Endodermal cell (in vitro differentiated cells): ENCODE measurements around the gene THBS3. TPM values are rescaled to one million over a fixed set of nuclear protein-coding genes. Genes with fewer than 3 reads are reported as not detected.

Experiments
- DNase-seq: peaks from one replicate; pipeline ENCODE4 v3.0.0-alpha.2; 2017
- H3K27ac ChIP-seq: 2 replicates; pipeline ENCODE4 v1.5.1; 2013; ENCODE audit warnings: mild to moderate bottlenecking, low read depth, low read length, moderate library complexity
- H3K27me3 ChIP-seq: 2 replicates; pipeline ENCODE4 v1.6.1; 2013; ENCODE audit warnings: mild to moderate bottlenecking, low read length, moderate library complexity; ENCODE audit not compliant: insufficient read depth, control insufficient read depth, poor library complexity, severe bottlenecking
- H3K36me3 ChIP-seq: 2 replicates; pipeline ENCODE4 v1.7.0; 2013; ENCODE audit warnings: mild to moderate bottlenecking, low read length, moderate library complexity; ENCODE audit not compliant: control insufficient read depth, insufficient read depth
- H3K4me1 ChIP-seq: one replicate; pipeline ENCODE4 v1.7.0; 2013; ENCODE audit warnings: low read length; ENCODE audit not compliant: control insufficient read depth, insufficient read depth
- H3K4me3 ChIP-seq: 2 replicates; pipeline ENCODE4 v1.5.1; 2013; ENCODE audit warnings: mild to moderate bottlenecking, low read length, moderate library complexity
- H3K9ac ChIP-seq: 2 replicates; pipeline ENCODE4 v1.6.1; 2013; ENCODE audit warnings: mild to moderate bottlenecking, low read length, moderate library complexity; ENCODE audit not compliant: poor library complexity, severe bottlenecking; ENCODE audit errors: extremely low read depth
- H3K9me3 ChIP-seq: 2 replicates; pipeline ENCODE4 v1.6.1; 2013; ENCODE audit warnings: mild to moderate bottlenecking, low read length, moderate library complexity; ENCODE audit not compliant: control insufficient read depth
- H3K27ac Mint-ChIP-seq: 2 replicates; pipeline ENCODE4 v1.8.0; 2020; ENCODE audit warnings: mixed read lengths
- H3K27me3 Mint-ChIP-seq: 2 replicates; pipeline ENCODE4 v1.8.0; 2021; ENCODE audit warnings: mild to moderate bottlenecking, mixed read lengths; ENCODE audit not compliant: insufficient read depth
- H3K36me3 Mint-ChIP-seq: 2 replicates; pipeline ENCODE4 v1.8.0; 2020; ENCODE audit warnings: low read depth, mixed read lengths
- H3K4me1 Mint-ChIP-seq: 2 replicates; pipeline ENCODE4 v1.8.0; 2020; ENCODE audit warnings: mixed read lengths
- H3K4me3 Mint-ChIP-seq: 2 replicates; pipeline ENCODE4 v1.8.0; 2020; ENCODE audit warnings: mild to moderate bottlenecking, moderate library complexity, mixed read lengths
- H3K9me3 Mint-ChIP-seq: 2 replicates; pipeline ENCODE4 v1.8.0; 2020; ENCODE audit warnings: mild to moderate bottlenecking, mixed read lengths
- WGBS, 2 experiments: methylation state at CpG; one replicate each; pipeline versions ENCODE4 v1.1.5 to v1.1.7; 2013; ENCODE audit warnings: missing lambda C conversion rate in 2 of 2, mixed read lengths in 1 of 2; ENCODE audit not compliant: insufficient coverage in 1 of 2, insufficient read length in 1 of 2; 5-methylcytosine and 5-hydroxymethylcytosine counted together
- total RNA-seq, 2 donors: library from RNA; stranded (reverse); fragmentation: NEBNext Ultra II Directional in 1 of 2; extraction: Animal tissue kit (Norgen Biotek cat#: 25700) in 1 of 2; gene quantifications; 2 replicates in 1 of 2; 3 replicates in 1 of 2; pipeline ENCODE4 v1.2.1, GENCODE V29; 2021
- TF ChIP-seq, protein P1 (sequence below): fragments of 200-600 bp; sonication (generic); conservative IDR thresholded peaks from 2 replicates; pipeline ENCODE4 v1.5.0; 2021; ENCODE audit warnings: antibody characterized with exemption, mild to moderate bottlenecking

THBS3 gene
- total RNA-seq, 2 donors from 2014 or later, result 17.6 to 27.9 TPM

DNA sequence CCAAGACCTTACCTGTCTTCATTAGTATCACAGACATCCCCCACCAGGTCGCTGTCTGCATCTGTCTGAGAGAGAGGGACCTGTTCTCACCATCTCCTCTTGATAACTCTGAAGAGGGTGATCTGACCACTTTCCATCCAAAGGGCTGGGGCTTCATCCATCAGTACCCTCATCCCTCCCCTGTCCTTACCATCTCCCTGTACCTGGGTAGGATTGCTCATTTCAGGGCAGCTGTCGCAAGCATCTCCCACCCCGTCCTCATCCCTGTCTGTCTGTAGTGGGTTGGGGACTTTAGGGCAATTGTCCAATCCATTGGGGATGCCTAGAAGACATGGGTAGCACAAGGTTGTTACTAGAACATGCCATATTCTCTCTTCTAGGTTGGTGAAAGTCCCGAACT lies 7.9 kb downstream of the THBS3 start:
- no peak overlapping the region for H3K4me3 Mint-ChIP-seq

DNA sequence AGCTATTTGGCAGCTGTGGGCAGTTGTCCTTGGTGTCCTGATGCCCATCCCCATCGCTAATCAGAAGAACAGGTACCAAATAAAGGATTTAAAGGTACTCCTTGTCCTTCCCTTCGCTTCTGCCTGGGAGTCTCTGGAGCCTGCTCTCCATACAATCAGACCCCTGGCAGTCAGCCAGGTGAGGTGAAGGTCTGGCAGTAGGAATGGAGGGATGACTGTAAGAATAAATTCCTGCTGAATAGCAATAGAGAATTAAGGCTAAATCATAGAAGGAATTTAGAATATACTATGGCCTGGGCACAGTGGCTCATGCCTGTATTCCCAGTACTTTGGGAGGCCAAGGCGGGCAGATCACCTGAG lies 9.2 kb downstream of the THBS3 start:
- no peak overlapping the region for H3K9ac ChIP-seq
- TF ChIP-seq, protein P1, sequence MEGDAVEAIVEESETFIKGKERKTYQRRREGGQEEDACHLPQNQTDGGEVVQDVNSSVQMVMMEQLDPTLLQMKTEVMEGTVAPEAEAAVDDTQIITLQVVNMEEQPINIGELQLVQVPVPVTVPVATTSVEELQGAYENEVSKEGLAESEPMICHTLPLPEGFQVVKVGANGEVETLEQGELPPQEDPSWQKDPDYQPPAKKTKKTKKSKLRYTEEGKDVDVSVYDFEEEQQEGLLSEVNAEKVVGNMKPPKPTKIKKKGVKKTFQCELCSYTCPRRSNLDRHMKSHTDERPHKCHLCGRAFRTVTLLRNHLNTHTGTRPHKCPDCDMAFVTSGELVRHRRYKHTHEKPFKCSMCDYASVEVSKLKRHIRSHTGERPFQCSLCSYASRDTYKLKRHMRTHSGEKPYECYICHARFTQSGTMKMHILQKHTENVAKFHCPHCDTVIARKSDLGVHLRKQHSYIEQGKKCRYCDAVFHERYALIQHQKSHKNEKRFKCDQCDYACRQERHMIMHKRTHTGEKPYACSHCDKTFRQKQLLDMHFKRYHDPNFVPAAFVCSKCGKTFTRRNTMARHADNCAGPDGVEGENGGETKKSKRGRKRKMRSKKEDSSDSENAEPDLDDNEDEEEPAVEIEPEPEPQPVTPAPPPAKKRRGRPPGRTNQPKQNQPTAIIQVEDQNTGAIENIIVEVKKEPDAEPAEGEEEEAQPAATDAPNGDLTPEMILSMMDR, result no peak
- Mint-ChIP-seq H3K27me3 (no peaks in the 10 kb centered on the region), H3K27ac (no peak overlapping the region), H3K36me3 (peaks cover 59% of the 10 kb centered on the region), H3K4me1 (peaks cover 13% of the 10 kb centered on the region), H3K9me3 (no peaks in the 10 kb centered on the region), H3K4me3 (no peak overlapping the region)
- no peak overlapping the region for H3K27ac ChIP-seq
- 89 to 93% methylated on average over 2 to 3 of the region's 3 CpGs for WGBS, 2 experiments
- H3K4me3 ChIP-seq, result no peak overlapping the region
- no peaks in the 10 kb centered on the region for H3K4me1 ChIP-seq
- no peak for DNase-seq
- H3K36me3 ChIP-seq, result peaks cover 16% of the 10 kb centered on the region
- no peaks in the 10 kb centered on the region for H3K27me3 ChIP-seq
- H3K9me3 ChIP-seq, result no peaks in the 10 kb centered on the region

More for the DNA sequence above, 7.9 kb downstream of the THBS3 start:
- no peak overlapping the region for H3K27ac Mint-ChIP-seq
- peaks cover 6% of the 10 kb centered on the region for H3K4me1 Mint-ChIP-seq
- H3K36me3 ChIP-seq, result peaks cover 16% of the 10 kb centered on the region
- H3K4me3 ChIP-seq, result no peak overlapping the region
- no peaks in the 10 kb centered on the region for H3K4me1 ChIP-seq
- DNase-seq, result no peak
- no peak overlapping the region for H3K27ac ChIP-seq
- H3K27me3 ChIP-seq, result no peaks in the 10 kb centered on the region
- TF ChIP-seq, protein P1, result no peak
- no peaks in the 10 kb centered on the region for H3K9me3 ChIP-seq
- H3K36me3 Mint-ChIP-seq, result peaks cover 64% of the 10 kb centered on the region
- H3K27me3 Mint-ChIP-seq, result peaks cover 1% of the 10 kb centered on the region
- WGBS, 2 experiments, result 75 to 92% methylated on average over 2 to 4 of the region's 4 CpGs
- no peaks in the 10 kb centered on the region for H3K9me3 Mint-ChIP-seq
- H3K9ac ChIP-seq, result no peak overlapping the region

DNA sequence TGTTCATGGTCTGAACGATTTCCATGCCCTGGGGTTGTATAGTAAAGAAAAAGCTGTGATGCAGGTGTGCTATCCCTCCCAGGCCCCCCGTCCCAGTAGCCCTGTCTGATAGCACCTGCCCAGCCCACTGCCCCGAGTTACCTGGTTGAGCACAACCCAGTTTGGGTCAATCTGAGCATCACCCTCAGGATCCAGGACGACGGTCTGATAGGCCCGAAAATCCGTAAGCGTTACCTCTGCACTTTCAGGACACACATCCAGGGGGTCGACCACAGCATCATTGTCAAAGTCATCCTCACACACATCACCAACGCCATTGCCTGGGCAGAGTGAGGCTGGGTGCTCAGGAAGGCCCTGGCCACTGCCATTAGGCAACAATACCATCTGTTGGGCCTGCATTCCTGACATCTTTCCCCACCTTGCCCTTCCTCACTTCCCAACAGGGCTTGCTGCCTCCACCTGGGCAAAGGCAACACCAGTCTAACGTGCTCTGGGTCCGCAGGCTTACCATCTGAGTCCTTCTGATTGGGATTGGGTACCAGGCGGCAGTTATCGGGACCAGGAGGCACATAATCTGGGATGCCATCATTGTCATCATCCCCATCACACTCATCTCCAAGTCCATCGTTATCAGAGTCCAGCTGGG lies 9.7 kb downstream of the THBS3 start:
- TF ChIP-seq, protein P1, result no peak

More for the DNA sequence above, 9.7 kb downstream of the THBS3 start:
- no peaks in the 10 kb centered on the region for H3K27me3 ChIP-seq
- Mint-ChIP-seq H3K4me1 (peaks cover 14% of the 10 kb centered on the region), H3K27ac (no peak overlapping the region), H3K27me3 (no peaks in the 10 kb centered on the region), H3K9me3 (no peaks in the 10 kb centered on the region), H3K4me3 (no peak overlapping the region), H3K36me3 (peaks cover 54% of the 10 kb centered on the region)
- peak overlapping the region; percentile 99 for H3K27ac ChIP-seq
- DNase-seq, result no peak
- no peaks in the 10 kb centered on the region for H3K9me3 ChIP-seq
- H3K4me1 ChIP-seq, result no peaks in the 10 kb centered on the region
- no peak overlapping the region for H3K9ac ChIP-seq
- 91 to 97% methylated on average over 12 to 15 of the region's 15 CpGs for WGBS, 2 experiments
- no peak overlapping the region for H3K4me3 ChIP-seq
- peaks cover 16% of the 10 kb centered on the region for H3K36me3 ChIP-seq
